Right lobe of liver (tissue), 4 donors: ENCODE measurements around the gene TLX2.

Experiments
- CTCF ChIP-seq, 4 donors: fragments of 200-600 bp in 3 of 4; fragments of 450-650 bp in 1 of 4; IDR thresholded peaks; one replicate each; pipeline versions ENCODE4 v1.5.1 to v1.8.0; 2016 to 2022; ENCODE audit warnings: antibody characterized with exemption in 4 of 4, mild to moderate bottlenecking in 2 of 4
- POLR2A ChIP-seq: fragments of 450-650 bp; IDR thresholded peaks from one replicate; pipeline ENCODE4 v1.6.1; 2017; ENCODE audit warnings: antibody characterized with exemption, mild to moderate bottlenecking
- donor health status: DM: no; HTN: no; CAD: no.
- donor health status: DM: no; HTN: no; CAD: no.
- donor health status: DM: no; HTN: yes; CAD: no.

GRCh38 chr2:74553892-74554819, 39.9 kb downstream of the TLX2 start, which contains the start of the genes DOK1 and LOXL3:
- no peak for TF ChIP-seq CTCF (IDR thresholded peaks at IDR 0.05)
- TF ChIP-seq POLR2A, result no peak
